Activated naive CD8-positive, alpha-beta T cell treated with anti-CD3 and anti-CD28 coated beads for 36 hours (primary cell): Measurements from ENCODE around the gene MPST. TPM values are rescaled to one million over a fixed set of nuclear protein-coding genes. Genes with fewer than 3 reads are reported as not detected.

Experiments
- DNase-seq: peaks from one replicate; pipeline ENCODE4 v3.0.0; 2021
- H3K27ac Mint-ChIP-seq: one replicate; pipeline ENCODE4 v1.8.0; 2022; ENCODE audit warnings: mild to moderate bottlenecking, moderate library complexity, mixed read lengths
- H3K27me3 Mint-ChIP-seq: one replicate; pipeline ENCODE4 v1.8.0; 2022; ENCODE audit warnings: mild to moderate bottlenecking, mixed read lengths
- H3K36me3 Mint-ChIP-seq: one replicate; pipeline ENCODE4 v1.8.0; 2021; ENCODE audit warnings: mild to moderate bottlenecking, mixed read lengths
- H3K4me1 Mint-ChIP-seq: one replicate; pipeline ENCODE4 v1.8.0; 2021; ENCODE audit warnings: mixed read lengths
- H3K4me3 Mint-ChIP-seq: one replicate; pipeline ENCODE4 v1.8.0; 2022; ENCODE audit warnings: mild to moderate bottlenecking, moderate library complexity, mixed read lengths
- H3K9me3 Mint-ChIP-seq: one replicate; pipeline ENCODE4 v1.8.0; 2022; ENCODE audit warnings: mixed read lengths
- total RNA-seq, 2 experiments: library from RNA; stranded (reverse); gene quantifications; one replicate each; pipeline ENCODE4 v1.2.3, GENCODE V29; 2021

MPST gene
- total RNA-seq, 2 experiments from 2014 or later, result 5.5 to 5.6 TPM

DNA sequence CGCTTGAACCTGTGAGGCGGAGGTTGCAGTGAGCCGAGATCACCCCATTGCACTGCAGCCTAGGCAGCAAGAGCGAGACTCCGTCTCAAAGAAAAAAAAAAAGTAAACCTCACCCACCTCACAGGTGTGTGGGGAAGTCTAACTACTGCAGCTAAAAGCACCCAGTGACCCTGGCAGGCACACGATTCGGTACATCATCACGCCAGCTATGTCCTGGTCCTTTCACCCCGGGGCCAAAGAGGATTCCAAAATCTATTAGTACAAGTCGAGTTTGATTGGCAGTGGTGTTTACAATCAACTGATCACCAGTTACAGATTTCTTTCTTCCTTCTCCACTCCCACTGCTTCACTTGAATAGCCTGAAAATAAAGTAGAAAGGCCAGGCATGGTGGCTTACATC, 6.6 kb upstream of the MPST start:
- Mint-ChIP-seq H3K27ac (no peak overlapping the region), H3K36me3 (no peaks in the 10 kb centered on the region), H3K27me3 (peaks cover 16% of the 10 kb centered on the region), H3K4me3 (no peak overlapping the region), H3K4me1 (no peaks in the 10 kb centered on the region), H3K9me3 (no peaks in the 10 kb centered on the region)
- DNase-seq, result no peak

DNA sequence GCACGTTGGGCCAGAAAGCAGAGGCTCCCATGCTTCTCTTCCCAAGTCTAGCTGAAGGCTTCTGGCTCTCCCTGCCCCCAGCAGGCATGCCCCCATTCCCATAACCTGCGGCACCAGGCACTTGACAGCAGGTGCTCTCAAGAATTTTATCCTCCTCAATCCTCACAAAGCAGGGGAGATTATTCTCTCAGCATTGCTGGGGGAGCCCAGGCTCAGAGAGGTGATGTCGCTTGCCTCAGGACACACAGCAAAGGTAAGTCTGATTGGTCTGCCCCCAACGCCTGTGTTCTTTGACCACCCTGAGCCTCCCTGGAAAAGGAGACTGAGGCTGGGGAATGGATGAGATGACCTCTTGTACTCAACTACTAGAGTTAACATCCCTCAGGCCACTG, 5.1 kb upstream of the MPST start:
- no peak for DNase-seq
- Mint-ChIP-seq H3K27me3 (peaks cover 16% of the 10 kb centered on the region), H3K4me1 (no peaks in the 10 kb centered on the region), H3K27ac (no peak overlapping the region), H3K36me3 (no peaks in the 10 kb centered on the region), H3K4me3 (no peak overlapping the region), H3K9me3 (no peaks in the 10 kb centered on the region)

DNA sequence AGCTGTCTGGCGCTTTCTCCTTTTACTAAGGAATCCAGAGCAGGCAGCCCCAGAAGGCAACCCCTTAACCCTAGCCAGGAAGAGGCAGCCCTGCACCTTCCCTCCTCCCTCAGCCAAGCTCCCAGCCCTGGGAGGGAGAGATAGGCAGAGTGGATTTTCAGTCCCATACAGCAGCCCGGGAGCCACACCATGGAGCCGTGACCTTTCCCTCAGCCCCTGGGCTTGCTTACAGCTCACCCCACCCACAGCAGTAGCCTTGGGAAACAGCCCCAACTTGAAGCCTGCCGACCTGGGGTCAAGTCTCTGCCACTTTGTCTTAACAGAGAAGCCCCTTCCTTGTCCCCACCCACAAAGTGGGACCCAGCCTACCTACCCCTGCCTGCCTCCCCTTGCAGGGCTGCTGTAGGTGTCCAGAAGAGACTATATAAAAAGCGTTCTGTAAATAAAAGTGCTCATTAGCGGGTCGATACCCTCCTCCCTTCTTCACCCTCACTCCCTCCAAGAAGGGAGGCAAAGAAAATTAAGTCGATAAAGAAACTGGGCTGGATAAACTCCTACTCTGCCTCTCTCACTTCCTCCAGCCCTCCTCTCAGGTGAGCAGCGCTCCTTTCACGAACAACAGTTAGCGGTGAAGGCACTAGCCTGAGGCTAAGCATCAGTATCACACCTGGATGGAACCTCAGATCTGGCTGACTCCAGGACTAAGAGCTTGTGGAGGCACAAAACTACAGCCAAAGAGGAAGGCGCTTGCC, 4.5 kb upstream of the MPST start:
- no peak overlapping the region for H3K4me3 Mint-ChIP-seq

DNA sequence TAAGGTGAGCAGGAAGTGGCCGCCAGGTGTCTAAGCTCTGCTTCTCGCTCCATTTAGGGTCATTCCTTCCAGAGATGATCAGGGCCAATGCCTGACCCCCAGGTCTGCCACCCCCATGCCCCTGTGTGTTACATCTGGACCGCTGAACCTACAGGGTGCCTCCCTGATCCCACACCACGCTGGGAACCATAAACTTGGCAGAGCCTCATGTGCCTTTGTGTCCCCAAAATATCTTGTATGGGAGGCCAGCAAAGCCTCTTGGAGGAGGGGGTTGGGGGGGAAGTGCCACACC, 4.0 kb upstream of the MPST start:
- no peak overlapping the region for H3K4me3 Mint-ChIP-seq
- peaks cover 4% of the 10 kb centered on the region for H3K4me1 Mint-ChIP-seq
- peaks cover 21% of the 10 kb centered on the region for H3K27me3 Mint-ChIP-seq
- H3K27ac Mint-ChIP-seq, result no peak overlapping the region
- H3K9me3 Mint-ChIP-seq, result no peaks in the 10 kb centered on the region
- DNase-seq, result no peak
- H3K36me3 Mint-ChIP-seq, result no peaks in the 10 kb centered on the region

More for the DNA sequence above, 4.5 kb upstream of the MPST start:
- no peak overlapping the region for H3K27ac Mint-ChIP-seq
- peaks cover 3% of the 10 kb centered on the region for H3K4me1 Mint-ChIP-seq
- no peaks in the 10 kb centered on the region for H3K9me3 Mint-ChIP-seq
- H3K27me3 Mint-ChIP-seq, result peaks cover 16% of the 10 kb centered on the region
- H3K36me3 Mint-ChIP-seq, result no peaks in the 10 kb centered on the region
- no peak for DNase-seq

DNA sequence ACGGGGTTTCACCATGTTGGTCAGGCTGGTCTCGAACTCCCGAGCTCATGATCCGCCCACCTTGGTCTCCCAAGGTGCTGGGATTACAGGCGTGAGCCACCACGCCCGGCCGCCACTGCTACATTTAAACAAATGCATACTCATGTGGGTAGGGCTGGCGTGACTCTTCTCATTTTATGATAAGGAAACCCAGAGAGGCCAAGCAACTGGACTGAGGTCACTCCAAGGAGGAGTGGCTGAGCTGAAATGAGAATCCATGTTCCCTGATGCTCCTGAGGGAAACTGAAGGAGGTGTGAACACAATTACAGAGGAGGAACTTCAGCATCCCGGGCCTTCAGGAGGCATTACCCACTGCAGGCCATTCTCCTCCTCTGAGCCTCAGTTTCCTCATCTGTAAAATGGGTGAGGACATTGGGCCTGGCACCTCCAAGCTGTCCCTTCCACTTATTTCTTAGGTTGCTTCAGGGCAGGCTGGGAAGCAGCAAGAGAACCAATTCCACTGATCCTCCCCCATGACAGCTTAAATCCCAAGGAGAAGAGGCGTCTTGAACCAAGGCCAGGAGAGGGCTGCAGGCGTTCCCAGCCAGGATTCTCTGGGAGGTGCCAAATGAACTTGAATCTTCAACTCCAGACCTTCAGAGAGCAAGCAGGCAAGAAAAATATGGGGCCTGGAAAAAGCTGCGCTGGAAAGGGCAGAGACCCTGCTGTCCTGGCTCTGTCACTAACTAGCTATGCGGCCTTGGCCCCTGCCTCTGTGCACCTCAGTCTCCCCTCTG, 3.2 kb upstream of the MPST start:
- no peak overlapping the region for H3K4me3 Mint-ChIP-seq
- no peak for DNase-seq
- no peaks in the 10 kb centered on the region for H3K9me3 Mint-ChIP-seq
- no peak overlapping the region for H3K27ac Mint-ChIP-seq
- peaks cover 28% of the 10 kb centered on the region for H3K27me3 Mint-ChIP-seq
- H3K36me3 Mint-ChIP-seq, result no peaks in the 10 kb centered on the region
- H3K4me1 Mint-ChIP-seq, result peaks cover 4% of the 10 kb centered on the region

DNA sequence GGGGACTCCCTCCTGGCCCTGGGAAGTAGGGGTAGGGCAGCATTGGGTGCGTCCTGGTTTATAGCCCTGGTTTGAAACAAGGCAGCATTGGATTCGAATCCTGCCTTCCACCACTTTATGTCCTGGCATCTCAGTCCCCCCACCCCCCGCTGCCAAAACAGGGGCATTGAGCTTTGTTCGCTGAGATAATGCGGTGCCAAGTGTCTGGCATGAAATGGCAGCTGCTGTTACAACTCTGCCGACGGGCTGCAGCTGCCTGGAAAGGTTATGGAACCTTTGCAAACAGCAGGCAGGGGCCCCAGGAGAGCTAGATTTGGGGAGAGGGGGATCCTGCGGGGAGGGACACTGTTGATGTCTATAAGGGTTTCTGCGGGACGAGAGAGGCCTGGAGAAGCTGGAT, 2.2 kb upstream of the MPST start:
- H3K4me1 Mint-ChIP-seq, result peaks cover 4% of the 10 kb centered on the region
- no peaks in the 10 kb centered on the region for H3K9me3 Mint-ChIP-seq
- H3K36me3 Mint-ChIP-seq, result no peaks in the 10 kb centered on the region
- H3K4me3 Mint-ChIP-seq, result no peak overlapping the region
- no peak overlapping the region for H3K27ac Mint-ChIP-seq
- peaks cover 35% of the 10 kb centered on the region for H3K27me3 Mint-ChIP-seq
- no peak for DNase-seq

DNA sequence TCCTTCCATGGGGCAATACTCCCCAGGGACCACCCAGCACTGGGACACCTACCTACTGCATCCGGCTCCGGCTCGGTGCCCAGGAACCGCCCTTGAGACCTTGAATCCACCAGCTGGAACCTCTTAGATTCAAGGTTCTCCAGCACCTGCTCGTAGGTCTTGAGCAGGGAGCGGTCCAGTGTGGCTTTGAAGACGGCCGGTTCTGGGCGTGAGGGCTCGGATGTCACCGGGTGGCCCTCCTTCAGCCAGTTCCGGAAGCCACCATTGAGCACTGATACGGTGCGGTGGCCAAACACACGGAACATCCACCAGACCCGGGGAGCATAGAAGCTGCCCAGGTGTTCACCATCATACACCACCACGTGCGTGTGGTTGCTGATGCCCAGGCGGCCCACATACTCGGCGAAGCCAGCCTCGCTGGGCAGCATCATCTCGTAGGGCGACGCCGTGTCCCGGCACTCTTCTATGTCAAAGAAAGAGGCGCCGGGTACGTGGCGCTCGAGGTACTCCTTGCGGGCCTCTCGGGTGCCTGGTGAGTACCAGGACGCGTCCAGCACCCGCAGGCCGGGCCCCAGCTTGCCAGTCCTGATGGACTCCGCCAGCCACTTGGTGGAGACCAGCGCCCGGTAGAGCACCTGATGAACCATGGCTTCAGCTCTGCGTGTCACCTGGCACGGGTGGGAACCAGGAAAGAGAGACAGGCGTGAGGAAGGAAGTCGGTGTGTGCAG, 1.3 kb upstream of the MPST start:
- Mint-ChIP-seq H3K9me3 (no peaks in the 10 kb centered on the region), H3K27ac (no peak overlapping the region), H3K4me3 (peak overlapping the region; percentile 63), H3K4me1 (peaks cover 4% of the 10 kb centered on the region), H3K36me3 (no peaks in the 10 kb centered on the region), H3K27me3 (peaks cover 35% of the 10 kb centered on the region)
- no peak for DNase-seq

DNA sequence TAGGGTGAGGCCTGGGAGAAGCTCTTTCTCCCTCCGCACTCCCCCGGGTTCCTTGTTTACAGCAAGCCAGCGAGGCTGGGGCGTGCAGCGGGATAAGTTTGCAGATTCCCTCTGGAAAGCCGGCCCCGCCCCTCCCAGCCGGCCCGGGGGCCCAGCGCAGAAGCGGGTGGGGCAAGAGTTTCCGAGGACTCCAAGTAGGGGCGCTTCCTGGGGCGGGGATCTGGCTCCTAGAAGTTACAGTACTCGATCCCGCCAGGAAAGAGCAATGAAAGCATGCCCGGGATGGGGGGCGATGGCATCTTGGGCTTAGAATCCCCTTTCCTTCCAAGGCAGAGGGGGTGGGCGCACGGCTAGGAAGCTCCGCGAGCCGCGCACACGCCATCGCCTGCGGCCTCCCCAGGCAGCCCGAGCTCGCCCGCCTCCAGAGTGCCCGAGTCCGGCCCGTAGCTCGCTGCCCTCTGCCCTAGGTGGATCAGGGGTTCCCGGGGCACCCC, 680 bp upstream of the MPST start:
- Mint-ChIP-seq H3K27me3 (peaks cover 35% of the 10 kb centered on the region), H3K4me1 (peaks cover 4% of the 10 kb centered on the region), H3K27ac (no peak overlapping the region), H3K36me3 (no peaks in the 10 kb centered on the region), H3K4me3 (peak overlapping the region; percentile 63), H3K9me3 (no peaks in the 10 kb centered on the region)
- no peak for DNase-seq

DNA sequence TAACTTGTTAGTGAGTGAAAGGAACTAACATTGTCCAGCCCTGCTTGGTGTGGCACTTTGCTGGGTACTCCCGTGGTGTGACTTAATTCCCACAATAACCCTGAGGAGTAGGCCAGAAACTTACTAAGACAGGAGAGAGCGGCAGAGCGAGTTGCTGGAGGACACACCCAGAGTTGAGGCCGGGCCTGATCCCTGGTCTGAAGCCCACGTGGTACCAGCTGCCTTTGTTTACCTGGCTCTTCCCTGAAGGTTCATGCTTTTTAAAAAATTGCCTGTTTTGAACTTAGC, 594 bp downstream of the MPST start:
- peak overlapping the region; percentile 38 for H3K27ac Mint-ChIP-seq
- no peaks in the 10 kb centered on the region for H3K36me3 Mint-ChIP-seq
- no peaks in the 10 kb centered on the region for H3K9me3 Mint-ChIP-seq
- DNase-seq, result no peak
- peaks cover 35% of the 10 kb centered on the region for H3K27me3 Mint-ChIP-seq
- H3K4me1 Mint-ChIP-seq, result peaks cover 4% of the 10 kb centered on the region
- H3K4me3 Mint-ChIP-seq, result peak overlapping the region; percentile 83

DNA sequence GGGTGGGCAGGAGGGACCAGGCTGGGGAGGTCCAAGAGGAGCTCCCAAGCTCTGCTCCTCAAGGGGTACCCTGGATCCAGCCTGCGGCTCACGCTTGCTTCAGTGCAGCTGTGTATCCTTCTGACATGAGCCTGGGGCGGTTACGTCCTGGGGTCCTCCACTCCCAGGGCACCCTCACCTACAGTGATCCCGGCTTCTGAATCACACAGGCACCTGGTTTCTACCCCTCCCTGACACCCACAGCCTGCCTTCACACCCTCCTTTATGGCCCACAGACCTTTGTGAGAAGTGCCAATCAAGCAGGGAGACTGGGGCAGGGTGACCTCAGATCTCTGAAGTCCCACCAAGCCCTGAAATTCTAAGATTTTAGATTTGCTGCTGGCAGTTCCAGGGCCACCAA, 1.5 kb downstream of the MPST start:
- Mint-ChIP-seq H3K9me3 (no peaks in the 10 kb centered on the region), H3K4me3 (peak overlapping the region; percentile 18), H3K36me3 (no peaks in the 10 kb centered on the region), H3K4me1 (peaks cover 4% of the 10 kb centered on the region), H3K27me3 (peaks cover 32% of the 10 kb centered on the region), H3K27ac (no peak overlapping the region)
- DNase-seq, result no peak

DNA sequence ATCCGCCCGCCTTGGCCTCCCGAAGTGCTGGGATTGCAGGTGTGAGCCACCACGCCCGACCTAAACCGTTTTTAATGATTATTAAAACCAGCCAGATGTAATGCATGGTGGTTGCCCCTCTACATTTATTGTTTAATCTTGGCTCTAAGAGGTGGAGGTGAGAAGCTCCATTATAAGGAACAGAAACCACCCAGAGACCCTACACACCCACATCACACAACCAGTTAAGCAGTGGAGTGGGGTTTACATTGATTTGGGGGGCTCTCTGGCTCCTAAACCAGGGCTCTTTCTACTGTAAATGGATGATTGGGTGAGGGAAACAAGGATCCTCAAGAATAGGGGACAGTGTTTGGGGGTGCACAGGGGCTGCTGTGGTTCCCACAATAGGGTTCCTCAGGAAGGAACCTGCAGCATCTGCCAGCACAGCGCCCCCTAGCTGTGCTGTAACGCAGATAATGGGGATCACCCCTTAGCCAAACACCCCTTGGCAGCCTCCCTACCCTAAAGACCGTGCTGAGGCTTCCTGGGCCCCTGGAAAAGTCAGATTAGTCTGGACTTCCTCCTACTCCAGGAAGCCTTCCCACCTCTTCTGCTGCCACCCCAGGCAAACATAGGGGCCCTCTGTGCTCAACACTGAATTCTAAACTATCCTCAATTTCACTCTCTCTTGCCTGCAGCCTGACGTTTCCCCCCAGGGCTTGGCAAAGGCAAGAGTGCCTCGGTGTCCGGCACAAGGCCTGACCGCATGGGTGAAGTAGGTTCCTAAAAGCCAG, 2.4 kb downstream of the MPST start:
- H3K36me3 Mint-ChIP-seq, result no peaks in the 10 kb centered on the region
- H3K27ac Mint-ChIP-seq, result no peak overlapping the region
- peaks cover 28% of the 10 kb centered on the region for H3K27me3 Mint-ChIP-seq
- no peaks in the 10 kb centered on the region for H3K9me3 Mint-ChIP-seq
- peak; percentile 51 for DNase-seq
- no peak overlapping the region for H3K4me3 Mint-ChIP-seq
- H3K4me1 Mint-ChIP-seq, result peaks cover 4% of the 10 kb centered on the region

DNA sequence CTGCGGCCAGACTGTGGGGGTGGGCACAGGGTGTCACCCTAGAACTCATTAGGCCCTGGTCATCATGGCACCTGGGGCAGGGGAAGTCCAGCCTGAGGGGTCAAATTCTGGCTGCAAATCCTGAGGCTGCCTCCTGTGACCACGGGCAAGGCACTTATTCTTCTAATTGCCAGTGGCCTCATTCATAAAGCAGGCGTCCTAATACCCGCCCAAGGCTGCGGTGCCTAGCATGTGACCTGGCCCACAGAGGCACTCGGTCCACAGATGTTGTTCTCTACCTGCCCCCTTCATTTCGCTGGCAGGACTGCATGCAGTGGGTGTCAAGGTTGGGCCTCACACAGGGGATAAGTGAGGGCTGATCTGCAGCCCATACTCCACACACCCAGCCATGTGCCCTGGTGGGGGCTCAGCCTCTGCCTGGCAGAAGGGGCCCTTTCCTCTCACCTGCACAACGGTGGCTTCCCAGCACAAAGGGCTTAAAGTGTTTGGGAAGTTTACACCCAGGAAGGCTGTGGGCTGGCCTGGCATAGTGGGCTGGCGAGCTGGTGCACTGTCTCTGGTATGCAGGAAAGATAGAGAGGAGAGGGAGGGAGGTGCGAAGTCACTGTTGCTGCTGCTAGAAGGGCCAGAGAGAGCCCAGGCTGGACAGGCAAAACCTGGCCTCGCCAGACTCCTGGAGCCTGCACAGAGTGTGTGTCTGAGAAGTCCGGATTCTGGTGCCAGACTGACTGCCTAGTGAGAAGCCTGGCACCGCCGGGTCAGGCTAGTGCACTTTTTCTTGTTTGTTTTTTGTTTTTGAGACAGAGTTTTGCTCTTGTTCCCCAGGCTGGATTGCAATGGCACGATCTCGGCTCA, 3.2 kb downstream of the MPST start:
- Mint-ChIP-seq H3K27me3 (peaks cover 28% of the 10 kb centered on the region), H3K4me3 (no peak overlapping the region), H3K9me3 (no peaks in the 10 kb centered on the region), H3K4me1 (peaks cover 4% of the 10 kb centered on the region), H3K27ac (no peak overlapping the region), H3K36me3 (no peaks in the 10 kb centered on the region)
- no peak for DNase-seq

DNA sequence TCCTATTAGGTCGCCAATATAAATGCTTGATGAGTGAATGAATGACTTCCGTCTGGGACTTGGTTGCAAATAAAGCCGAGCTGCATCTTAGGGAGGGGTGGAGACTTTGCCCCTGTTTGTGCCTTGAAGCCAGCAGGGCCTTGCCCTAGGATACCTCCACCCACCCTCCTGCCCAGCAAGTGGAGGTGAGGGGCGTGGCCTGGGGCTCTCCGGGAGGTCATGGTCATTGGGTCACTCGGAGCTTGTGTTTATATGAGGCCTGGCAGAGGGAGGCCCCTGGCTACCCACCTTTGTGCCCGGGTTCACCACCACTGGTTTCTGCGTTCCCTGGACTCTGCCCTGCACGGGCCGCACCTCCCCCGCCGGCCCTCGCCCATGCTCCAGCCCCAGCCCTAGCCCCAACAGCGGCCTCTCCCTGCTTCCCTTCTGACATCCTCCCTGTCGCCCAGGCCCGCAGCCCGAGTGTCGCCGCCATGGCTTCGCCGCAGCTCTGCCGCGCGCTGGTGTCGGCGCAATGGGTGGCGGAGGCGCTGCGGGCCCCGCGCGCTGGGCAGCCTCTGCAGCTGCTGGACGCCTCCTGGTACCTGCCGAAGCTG, 4.3 kb downstream of the MPST start:
- Mint-ChIP-seq H3K27ac (no peak overlapping the region), H3K9me3 (no peaks in the 10 kb centered on the region), H3K27me3 (peaks cover 24% of the 10 kb centered on the region), H3K4me3 (no peak overlapping the region), H3K36me3 (no peaks in the 10 kb centered on the region), H3K4me1 (peaks cover 4% of the 10 kb centered on the region)
- no peak for DNase-seq
